ENCODE results near the gene SLC9A9. TPM values are rescaled to one million over a fixed set of nuclear protein-coding genes. Genes with fewer than 3 reads are reported as not detected.

Gene SLC9A9
- total and polyA plus RNA-seq, 2 experiments from 2014 or later = 2.2 to 6.8 TPM

DNA sequence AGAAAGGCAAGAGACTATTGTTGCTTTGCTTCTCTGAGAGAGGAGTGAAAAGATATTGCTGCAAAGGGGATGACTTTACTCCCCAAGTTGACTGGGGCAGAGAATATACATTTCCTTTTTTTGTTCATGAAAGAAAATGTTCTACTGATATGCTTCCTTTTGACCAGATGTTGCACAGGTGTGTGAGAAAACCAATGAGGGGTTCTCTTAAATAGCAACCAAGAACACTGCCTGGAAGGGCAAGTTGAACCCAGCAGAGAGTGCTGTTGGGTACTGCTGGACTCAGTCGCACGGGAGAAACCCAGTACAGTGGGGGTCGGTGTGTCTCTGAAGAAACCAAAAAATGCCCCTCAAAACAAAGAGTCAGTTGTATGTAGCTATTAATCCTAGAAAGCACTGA is 627.5 kb downstream of the SLC9A9 start:
- Histone ChIP-seq H3K36me3 (replicated peaks; ENCODE audit: insufficient read depth, low read depth) (no peaks in the 10 kb centered on the region), H3K4me2 (no peak overlapping the region), H4K20me1 (ENCODE audit: insufficient read depth, poor library complexity, severe bottlenecking) (no peaks in the 10 kb centered on the region), H3K79me2 (no peaks in the 10 kb centered on the region), H3K27me3 (no peaks in the 10 kb centered on the region), H3K9me3 (ENCODE audit: low read depth) (no peaks in the 10 kb centered on the region), H2AFZ (no peak overlapping the region), H3K4me3 (no peak overlapping the region), H3K4me1 (ENCODE audit: insufficient read depth) (peaks cover 5% of the 10 kb centered on the region), H3K9me2 (replicated peaks; ENCODE audit: insufficient read depth) (no peaks in the 10 kb centered on the region), H3K27ac (no peak overlapping the region)
- 96% methylated on average over 3 of the region's 3 CpGs for WGBS (ENCODE audit: low lambda C conversion rate, missing lambda C conversion rate)
- no peak for DNase-seq (ENCODE audit: low spot score)
- no peak for TF ChIP-seq EZH2 (IDR thresholded peaks at IDR 0.05; ENCODE audit: borderline replicate concordance)
- TF ChIP-seq, protein P1, sequence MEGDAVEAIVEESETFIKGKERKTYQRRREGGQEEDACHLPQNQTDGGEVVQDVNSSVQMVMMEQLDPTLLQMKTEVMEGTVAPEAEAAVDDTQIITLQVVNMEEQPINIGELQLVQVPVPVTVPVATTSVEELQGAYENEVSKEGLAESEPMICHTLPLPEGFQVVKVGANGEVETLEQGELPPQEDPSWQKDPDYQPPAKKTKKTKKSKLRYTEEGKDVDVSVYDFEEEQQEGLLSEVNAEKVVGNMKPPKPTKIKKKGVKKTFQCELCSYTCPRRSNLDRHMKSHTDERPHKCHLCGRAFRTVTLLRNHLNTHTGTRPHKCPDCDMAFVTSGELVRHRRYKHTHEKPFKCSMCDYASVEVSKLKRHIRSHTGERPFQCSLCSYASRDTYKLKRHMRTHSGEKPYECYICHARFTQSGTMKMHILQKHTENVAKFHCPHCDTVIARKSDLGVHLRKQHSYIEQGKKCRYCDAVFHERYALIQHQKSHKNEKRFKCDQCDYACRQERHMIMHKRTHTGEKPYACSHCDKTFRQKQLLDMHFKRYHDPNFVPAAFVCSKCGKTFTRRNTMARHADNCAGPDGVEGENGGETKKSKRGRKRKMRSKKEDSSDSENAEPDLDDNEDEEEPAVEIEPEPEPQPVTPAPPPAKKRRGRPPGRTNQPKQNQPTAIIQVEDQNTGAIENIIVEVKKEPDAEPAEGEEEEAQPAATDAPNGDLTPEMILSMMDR (IDR thresholded peaks at IDR 0.05; ENCODE audit: poor library complexity) = no peak
- TF ChIP-seq EZH2phosphoT487 (IDR thresholded peaks at IDR 0.05; ENCODE audit: low read depth, severe bottlenecking, unreplicated experiment) = no peak

DNA sequence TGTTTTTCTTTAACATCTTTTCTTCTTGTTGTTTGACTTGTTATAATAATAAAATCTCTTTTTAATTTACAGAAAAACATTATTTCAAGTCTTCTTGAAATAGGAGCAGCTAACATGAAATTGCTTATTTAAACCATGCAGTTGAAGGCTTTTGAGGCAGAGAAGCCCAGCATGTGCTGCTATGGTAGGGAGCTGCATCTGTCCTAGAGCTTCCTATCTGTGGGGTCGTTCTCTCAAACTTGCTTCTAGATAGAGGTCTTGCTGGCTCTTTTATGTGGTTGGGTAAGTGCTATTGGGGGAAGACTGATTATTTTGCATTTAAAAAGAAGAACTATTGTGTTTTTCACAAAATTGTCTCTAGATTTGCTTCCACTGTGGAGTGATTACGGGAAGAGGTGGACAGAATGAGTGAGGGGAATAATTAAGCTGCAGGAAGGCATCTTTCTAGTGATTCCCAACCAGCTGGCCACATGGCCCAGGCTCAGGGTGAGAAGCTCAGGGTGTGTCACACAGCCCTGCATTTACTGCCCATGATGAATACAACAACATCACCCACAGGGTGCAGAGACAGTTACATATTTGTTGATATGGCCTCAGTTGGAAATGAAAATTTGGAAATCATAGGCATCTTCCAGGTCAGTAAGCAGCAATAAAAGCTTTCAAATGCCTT is 630.0 kb downstream of the SLC9A9 start:
- WGBS (ENCODE audit: low lambda C conversion rate, missing lambda C conversion rate) = 77% methylated on average over 2 of the region's 2 CpGs

GRCh38 chr3:143217283-143217682 is 631.0 kb downstream of the SLC9A9 start:
- H3K36me3 ChIP-seq (replicated peaks; ENCODE audit: insufficient read depth, low read depth) = no peaks in the 10 kb centered on the region
- H4K20me1 ChIP-seq (ENCODE audit: insufficient read depth, poor library complexity, severe bottlenecking) = no peaks in the 10 kb centered on the region
- H3K9me3 ChIP-seq (ENCODE audit: low read depth) = no peaks in the 10 kb centered on the region
- H3K9me2 ChIP-seq (replicated peaks; ENCODE audit: insufficient read depth) = no peaks in the 10 kb centered on the region
- no peak overlapping the region for H3K27ac ChIP-seq
- H3K4me3 ChIP-seq = no peak overlapping the region
- H3K79me2 ChIP-seq = no peaks in the 10 kb centered on the region
- no peaks in the 10 kb centered on the region for H3K27me3 ChIP-seq
- no peaks in the 10 kb centered on the region for H3K4me1 ChIP-seq (ENCODE audit: insufficient read depth)
- no peak for DNase-seq (ENCODE audit: low spot score)
- TF ChIP-seq, protein P1 (IDR thresholded peaks at IDR 0.05; ENCODE audit: poor library complexity) = no peak
- no peak overlapping the region for H2AFZ ChIP-seq
- no peak overlapping the region for H3K4me2 ChIP-seq

More for the DNA sequence above, 630.0 kb downstream of the SLC9A9 start:
- Histone ChIP-seq H3K9me2 (replicated peaks; ENCODE audit: insufficient read depth) (no peaks in the 10 kb centered on the region), H2AFZ (no peak overlapping the region), H3K4me3 (no peak overlapping the region), H3K79me2 (no peaks in the 10 kb centered on the region), H3K4me2 (no peak overlapping the region), H3K27ac (no peak overlapping the region), H3K9me3 (ENCODE audit: low read depth) (no peaks in the 10 kb centered on the region), H3K36me3 (replicated peaks; ENCODE audit: insufficient read depth, low read depth) (no peaks in the 10 kb centered on the region), H3K4me1 (ENCODE audit: insufficient read depth) (peaks cover 5% of the 10 kb centered on the region), H3K27me3 (no peaks in the 10 kb centered on the region), H4K20me1 (ENCODE audit: insufficient read depth, poor library complexity, severe bottlenecking) (no peaks in the 10 kb centered on the region)
- TF ChIP-seq EZH2phosphoT487 (IDR thresholded peaks at IDR 0.05; ENCODE audit: low read depth, severe bottlenecking, unreplicated experiment) (no peak), EZH2 (IDR thresholded peaks at IDR 0.05; ENCODE audit: borderline replicate concordance) (no peak)
- TF ChIP-seq, protein P1 (IDR thresholded peaks at IDR 0.05; ENCODE audit: poor library complexity) = no peak
- no peak for DNase-seq (ENCODE audit: low spot score)
